Measurements from ENCODE around the gene C19orf44.

Gene C19orf44

DNA sequence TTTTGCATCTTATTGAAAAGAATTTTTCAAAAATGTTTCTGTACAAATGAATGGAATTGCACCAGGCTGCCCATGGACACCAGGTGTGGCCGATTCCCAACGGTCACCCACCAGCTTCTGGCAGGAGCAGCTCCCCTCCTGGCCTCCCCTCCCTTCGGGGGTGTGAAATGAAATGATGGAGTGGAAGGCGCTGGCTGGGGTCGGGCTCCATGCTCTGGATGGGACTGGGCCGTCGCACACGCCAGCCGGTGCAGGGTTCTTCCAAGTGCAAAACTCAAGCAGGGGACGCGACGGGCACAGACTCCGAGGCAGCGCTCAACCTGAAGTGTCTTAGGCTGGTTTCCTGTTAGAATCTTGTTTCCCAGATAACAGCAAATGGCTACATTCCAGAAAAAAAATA is 21.9 kb downstream of the C19orf44 start:
- DNase-seq (ENCODE audit: low read depth, low spot score), result no peak

DNA sequence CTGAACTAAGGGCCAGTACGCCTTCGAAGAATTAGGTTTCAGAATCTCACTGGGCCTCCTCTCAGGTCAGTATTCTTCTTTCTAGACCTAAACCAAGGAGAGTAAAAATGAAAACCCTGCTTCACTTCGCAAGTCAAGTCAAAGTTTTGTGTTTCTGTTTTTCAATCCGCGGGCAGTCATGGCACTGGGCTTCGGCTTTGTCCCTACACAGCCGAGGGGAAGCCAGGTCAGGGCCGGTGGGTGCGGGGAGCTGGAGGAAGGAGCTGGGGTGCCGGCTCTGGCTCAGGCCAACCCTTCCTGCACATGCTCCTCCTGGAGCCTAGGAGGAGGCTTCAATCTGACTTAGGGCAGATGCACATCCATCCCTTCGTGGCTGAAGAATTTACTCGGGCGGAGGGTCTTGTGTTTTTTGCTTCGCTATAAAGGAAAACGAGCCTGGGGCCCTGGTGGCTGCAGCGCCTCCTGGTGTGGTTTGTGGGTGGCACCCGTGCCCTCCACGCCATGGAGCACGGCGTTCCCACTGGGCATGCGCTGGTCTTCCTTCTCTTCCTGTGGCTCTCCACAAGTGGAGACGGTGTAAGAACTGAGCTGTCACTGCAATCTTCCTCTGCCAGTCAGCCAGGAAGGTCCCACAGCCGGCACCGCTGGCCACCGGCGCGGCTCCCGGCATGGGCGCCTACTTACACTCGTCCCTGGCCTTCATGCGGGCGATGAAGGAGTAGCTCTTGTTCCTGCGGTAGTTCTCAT is 22.5 kb downstream of the C19orf44 start:
- no peak for DNase-seq (ENCODE audit: low read depth, low spot score)

DNA sequence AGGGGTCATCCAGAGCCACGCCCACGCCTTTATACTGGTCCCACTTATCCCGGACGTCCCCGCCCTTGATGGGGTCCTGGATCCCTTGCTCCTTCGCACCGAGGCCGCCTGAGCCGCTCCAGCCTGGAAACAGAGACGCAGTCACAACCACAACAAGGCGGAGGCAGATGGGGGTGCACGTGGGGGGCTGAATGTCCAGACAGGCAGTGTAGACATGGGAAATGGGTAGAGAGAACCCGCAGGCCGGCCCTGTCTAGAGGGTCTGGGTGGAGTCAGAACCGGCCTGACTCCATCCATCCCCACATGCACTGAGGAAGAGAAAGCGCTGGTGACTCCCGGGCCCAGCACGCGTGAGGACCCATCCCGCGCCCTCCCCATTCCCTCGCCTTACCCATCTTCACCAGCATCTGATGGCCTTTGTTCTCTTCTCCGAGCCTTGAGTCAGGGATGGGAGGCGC is 23.1 kb downstream of the C19orf44 start:
- no peak for DNase-seq (ENCODE audit: low read depth, low spot score)

DNA sequence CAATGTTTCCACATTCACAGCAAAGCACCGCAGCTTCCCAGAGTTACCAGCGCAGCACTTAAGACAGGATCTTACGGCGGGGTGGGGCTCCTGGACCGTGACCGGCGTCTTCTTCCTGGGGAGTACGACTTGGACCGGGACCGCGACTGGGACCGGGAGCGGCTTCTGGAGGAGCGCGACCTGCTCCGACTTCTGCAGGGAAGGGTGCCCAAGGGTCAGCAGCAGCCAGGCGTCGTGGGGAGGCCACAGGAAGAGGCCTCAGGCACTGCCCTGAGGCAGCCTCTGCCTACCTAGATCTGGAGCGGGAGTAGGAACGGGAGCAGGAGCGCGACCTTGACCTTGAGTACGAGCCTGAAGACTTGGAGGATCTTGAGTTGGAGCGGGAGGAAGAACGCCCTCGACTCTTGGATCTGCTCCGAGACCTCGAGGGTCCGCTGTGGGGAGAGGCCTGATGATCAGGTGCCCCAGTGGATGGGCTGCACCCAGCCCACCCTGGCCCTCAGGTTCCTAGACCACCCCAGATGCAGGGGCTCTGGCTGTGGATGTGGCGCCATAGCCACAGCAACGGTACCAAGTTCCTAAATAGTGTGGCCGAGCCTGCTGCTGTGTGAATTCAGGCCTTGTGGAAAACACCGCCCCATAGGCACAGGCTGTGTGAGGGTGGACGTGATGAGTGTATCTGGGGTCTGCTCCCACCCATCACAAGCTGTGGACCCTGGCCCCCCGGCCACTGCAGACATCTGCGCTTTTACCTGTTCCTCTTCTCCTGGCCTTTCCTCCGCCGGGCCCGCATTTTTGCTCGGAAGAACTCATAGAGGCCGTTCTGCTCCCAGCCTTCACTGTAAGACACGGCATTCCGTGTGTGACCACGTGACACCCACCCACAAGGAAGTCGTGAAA is 24.1 kb downstream of the C19orf44 start:
- DNase-seq (ENCODE audit: low read depth, low spot score), result no peak

DNA sequence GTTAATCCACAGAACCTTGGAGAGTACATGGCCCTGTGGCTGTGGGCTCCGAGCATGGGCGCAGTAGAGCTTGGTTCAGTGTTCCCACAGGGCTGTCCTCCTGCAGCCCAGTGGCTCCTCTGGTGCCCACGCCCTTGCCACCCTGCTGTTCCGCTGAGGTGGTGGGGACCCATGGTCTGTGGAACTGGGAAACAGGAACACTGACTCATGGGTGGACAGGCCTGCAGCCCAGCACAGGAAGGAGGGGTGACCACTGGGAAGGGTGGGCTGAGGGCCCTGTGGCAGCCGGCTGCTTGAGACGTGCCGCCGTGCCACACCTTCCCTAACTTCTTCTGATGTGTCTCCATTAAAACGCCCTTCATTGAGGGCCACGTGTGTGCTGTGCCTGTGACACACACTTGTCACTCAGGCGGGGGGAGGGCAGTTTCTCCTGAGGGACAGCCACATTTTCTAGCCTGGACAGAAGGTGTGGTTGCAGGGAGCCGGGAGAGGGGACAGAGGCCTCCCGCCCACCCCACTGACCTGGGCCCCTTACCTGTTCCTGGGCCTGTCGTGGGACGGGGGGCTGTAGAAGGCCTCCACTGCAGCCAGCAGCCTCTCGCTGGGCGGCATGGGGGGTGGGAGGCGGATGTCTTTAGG is 24.9 kb downstream of the C19orf44 start:
- no peak for DNase-seq (ENCODE audit: low read depth, low spot score)

DNA sequence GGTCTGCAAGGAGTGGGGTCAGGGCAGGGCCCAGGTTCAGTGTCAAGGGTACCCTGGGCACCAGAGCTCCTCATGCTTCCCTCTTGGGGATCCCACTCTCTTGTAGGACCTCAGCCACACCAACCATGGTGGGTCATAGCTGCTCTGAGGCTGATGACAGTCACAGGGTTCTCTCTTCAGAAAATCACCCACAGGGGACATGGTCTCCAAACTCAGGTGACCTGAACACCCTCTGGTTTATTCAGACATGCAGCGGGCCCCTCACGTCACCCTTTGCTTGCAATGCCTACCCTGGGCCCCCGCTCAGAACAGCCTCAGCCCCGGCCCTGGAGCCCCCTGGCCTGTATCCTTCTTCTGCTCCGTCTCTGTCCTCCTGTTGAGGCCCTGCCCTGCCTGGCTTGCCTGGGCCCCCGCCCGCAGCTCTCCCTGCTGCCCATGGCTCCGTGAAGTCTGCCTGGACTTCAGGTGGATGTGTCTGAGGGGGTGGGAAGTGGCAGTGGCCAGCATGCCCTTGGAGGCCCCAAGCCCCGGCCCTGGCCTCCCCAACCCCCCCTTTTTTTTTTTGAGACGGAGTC is 25.6 kb downstream of the C19orf44 start:
- DNase-seq (ENCODE audit: low read depth, low spot score), result no peak

DNA sequence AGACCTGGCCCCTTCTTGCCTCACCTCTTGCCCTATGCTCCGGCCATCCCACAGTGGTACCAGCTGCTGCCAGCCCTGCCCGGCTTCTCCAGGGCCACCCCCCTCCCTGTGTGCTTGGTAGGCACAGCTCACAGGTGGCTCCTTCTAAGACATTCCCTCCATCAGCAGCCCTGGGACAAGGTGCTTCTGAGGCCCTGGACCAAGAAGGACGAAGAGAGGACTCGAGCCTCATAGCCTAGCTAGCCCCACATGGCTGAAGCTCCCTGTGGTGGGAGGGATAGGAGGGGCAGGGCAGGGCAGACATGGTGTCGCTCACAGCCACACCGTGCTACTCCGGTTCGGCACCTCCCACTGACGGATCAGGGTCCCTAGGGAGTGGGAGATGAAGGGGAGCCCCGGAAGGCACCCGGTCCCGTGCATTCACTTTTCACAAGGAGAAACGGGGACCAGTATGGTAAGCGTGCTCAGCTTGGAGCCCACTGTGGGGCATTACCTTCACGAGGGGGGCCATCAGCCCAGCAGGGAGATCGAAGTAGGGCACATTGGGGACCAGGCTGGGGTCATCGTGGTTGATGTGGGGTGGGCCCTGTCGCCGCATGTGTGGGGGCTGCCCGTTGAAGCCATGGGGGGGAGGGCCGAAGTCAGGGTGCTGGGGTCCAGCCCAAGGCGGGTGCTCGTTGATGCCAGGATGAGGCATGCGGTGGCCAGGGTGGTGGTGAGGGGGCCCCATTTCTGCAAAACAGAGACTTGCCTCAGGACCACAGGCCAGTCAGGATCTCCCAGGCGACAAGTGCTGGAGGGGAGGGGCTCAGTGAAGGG is 26.6 kb downstream of the C19orf44 start:
- no peak for DNase-seq (ENCODE audit: low read depth, low spot score)

DNA sequence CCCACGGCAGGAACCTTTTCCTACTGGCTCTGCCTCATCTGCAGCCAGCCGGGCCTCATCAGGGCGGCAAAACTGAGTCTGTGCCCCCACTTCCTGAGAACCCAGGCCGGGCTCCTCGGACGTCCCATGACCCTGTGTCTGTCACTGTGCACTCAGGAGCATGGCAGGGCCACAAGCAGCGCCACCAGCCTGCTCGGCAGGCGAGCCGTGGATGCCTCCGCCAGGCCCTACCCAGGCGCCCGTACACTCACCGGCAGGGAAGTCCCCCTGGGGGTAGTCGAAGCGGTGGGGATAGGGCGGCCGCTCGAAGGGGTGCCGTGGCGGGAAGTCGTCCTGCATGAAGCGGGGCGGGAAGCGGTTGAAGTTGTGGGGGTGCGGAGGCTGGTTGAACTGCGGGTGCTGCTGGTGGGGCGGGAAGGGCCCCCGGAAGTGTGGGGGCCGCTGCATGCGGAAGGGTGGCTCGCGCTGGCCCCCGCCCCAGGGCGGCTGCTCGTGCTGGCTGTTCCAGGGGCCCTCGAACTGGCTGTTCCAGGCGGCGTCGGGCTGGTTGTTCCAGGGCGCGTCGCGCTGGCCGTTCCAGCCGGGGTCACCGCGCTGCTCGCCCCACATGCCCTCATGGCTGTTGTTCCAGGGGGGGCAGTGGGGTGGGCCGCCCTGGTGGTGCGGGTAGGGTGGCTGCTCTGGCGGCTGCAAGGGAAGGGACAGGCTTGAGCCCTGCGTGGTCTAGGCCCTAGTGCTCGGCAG is 29.0 kb downstream of the C19orf44 start:
- no peak for DNase-seq (ENCODE audit: low read depth, low spot score)

DNA sequence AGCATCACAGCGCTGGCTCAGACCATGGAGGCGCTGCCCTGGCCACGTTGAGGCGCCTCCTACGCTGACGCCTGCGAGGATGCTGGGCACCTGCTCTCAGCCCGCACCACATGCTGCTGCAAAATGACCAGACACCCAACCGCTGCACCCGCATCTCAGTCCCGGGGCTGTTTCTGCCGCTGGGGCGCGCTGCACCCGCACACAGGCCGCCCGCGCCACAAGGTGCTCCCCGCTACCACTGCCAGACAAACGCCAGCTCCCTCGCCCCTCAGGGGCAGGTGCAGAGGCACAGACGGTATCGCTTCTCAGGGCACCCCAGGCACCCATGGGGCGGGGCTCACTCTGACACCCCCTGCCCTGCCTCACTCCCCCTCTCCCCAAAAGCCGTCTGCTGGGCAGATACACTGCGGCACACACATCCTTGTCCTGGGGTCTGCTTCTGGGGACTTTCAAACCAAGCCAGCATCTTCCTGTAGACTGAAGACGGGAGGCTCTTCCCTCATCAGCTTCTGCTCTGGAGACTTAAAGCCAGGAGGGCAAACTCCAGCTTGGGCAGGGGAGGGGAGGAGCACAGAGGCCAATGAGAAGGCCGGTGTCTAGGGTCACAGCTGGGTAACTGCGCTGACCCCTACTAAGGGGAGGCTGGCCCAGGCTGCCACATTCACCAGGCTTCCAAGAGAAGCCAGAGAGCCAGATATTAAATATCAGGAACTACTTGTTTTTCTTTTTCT is 29.7 kb downstream of the C19orf44 start:
- no peak for DNase-seq (ENCODE audit: low read depth, low spot score)

DNA sequence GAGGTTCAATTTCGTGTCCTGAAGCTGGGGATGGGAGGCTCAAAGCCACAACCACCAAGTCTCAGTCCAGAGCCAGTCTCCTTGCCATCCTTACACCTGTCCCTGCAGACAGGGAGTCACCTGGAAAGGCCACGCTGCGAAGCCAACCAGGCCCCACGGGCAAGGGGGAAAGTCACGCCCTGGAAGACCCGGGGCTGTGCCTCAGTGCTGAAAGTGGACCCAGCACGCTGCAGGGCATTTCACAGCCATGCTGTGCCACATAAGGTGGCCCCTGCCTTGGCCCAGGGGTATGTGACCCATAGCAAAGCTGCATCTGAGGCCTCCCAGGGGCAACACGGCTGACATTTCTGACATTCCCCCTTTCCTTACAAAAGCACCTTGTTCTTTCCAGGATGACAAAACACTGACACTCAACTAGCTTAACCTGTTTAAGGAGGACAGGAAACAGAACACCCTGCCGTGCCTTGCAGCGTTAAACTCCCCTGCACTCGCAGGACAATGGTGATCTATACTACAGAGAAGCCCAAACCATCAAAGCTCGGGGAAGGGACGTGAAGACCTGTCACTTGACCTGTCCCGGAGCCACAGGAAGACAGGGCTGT is 31.2 kb downstream of the C19orf44 start:
- no peak for DNase-seq (ENCODE audit: low read depth, low spot score)

DNA sequence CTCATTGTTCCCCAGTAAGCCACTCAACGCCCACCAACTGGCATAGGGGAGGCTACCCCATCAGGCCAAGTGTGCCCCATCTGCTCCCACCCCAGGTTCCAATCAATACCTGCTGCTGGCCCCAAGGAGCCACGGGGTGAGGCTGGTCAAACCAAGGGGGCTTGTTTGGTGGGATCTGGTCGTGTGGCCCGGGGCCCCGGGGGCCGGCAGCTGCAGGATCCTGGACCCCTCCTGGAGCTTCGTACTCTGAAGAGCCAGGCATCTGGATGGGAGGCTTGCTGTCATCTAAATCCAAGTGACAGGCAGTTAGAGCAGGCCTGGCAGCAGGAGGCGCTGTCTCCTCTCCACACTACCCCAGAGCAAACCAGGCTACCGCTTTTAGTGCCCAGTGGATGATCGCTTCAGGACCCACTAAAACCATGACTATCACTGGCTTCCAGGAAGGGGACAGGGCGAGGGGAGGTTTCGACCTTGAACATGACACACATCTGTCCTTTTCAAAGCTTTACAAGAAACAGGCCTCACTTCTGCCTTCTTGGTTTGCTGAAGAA is 31.9 kb downstream of the C19orf44 start:
- DNase-seq (ENCODE audit: low read depth, low spot score), result no peak

DNA sequence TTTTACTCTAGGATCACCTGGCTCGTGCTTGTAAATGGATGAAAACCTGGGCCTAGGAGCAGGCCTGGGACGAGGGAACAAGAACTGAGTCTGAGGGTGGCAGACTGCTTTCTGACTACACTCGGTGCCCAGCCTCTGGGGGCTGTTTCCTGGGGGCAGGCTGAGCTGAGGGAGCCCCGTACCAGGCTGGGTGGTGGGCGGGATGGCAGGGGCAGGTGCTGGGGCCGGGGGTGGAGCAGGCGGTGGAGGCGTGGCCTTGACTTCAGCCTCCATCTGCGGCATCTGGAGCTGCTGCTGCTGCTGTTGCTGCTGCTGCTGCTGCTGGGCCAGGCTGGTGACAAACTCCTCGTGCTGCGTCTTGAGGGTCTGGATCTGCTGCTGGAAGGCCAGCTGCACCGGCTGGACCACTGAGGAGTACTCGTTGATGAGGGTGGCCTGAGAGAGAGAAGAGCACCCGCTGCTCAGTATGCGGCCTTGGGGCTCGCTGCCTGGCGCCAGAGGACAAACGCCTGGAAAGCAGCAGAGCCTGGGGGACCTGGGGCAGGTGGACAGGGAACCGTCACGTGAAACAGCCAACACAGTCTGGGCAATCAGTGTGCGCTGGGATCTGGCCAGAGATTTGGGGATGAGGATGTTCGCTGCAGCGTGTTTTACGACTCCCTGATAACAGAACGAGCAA is 33.4 kb downstream of the C19orf44 start:
- no peak for DNase-seq (ENCODE audit: low read depth, low spot score)

DNA sequence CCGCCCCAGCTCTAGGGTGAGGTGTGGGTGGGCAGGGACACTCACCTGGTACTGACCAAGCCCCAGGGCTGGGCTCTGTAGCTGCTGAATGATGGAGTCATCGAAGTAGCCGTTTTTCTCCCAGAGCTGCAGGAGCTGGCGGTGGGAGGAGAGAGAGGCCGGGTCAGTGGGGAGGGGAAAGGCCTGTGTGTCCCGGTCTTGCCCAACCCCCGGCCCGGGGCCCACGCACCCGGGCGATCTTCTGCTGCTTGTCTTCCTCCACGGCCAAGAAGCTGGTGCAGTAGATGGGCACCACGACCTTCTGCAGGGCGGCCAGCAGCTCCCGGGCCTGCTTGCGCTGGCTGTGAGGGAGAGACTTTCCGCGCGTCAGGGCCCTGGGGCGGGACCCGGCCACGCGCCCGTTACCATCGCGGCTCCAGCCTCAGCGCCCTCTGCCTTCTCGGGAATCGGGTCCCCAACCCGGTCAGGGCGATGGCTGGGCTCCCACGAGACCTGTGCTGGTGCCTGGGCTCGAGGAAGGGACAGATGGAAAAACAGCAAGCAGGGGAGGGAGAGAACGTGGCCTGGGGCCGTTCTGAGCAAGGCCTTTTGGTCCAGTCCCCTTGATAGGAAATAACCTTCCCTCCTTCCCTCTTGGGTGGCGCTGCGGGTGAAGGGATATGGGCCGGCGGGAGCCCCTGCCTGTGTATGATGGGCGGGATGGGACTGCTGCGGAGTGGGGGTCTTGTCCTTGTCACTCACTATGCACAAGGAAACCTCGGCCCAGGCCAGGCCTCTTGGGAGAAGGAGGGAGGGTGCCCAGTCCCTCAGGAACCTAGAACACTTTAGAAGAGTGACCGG is 34.6 kb downstream of the C19orf44 start:
- no peak for DNase-seq (ENCODE audit: low read depth, low spot score)

DNA sequence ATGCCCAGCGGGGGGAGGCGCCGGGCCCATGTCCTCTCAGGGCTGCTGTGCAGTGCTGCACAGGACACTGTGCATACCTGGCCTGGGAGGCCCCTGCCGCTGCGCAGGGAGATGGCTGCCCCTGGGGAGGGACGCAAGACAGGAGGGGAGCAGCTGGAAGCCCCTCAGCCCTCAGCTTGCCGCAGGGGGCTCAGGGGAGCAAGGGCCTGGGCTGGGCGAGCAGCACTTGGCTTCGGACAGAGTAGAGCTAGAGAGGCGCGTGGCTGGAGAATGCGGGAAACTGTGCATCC is 35.1 kb downstream of the C19orf44 start:
- DNase-seq (ENCODE audit: low read depth, low spot score), result no peak

DNA sequence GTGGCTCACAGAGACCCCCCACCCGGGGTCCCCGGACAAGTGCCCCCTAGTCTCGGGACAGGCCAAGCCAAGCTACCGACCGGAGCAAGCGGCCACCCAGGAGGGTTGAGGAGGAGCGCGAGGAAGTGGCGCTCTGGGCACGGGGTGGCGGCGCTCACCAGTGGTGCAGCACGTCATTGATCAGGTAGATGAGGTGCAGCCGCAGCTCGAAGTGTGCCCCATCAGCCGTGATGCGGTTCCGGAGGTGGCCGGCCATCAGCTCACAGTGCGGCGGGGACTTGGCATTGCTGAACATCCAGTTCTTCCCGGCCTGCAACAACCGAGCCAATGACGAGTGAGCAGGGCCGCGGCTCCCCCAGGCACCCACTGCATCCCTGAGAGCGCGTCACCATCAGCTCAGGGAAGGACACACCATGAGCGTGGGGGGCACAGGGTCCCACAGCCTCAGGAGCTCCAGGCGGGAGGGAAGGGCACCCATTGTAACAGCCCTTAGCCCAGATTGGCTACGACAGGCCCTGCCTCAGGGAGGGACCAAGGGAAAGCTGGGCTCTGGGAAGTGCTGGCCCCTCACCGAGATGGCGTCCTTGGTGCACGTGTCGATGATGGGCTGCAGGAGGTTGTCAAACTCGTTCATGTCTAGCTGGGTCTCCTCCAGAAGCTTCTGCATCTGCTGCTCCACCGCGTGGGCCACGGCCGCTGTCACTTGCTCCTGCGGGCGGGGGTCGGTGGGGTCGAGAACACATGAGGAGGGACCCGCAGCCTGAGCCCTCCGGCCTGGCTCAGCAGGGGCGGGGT is 36.4 kb downstream of the C19orf44 start:
- no peak for DNase-seq (ENCODE audit: low read depth, low spot score)

DNA sequence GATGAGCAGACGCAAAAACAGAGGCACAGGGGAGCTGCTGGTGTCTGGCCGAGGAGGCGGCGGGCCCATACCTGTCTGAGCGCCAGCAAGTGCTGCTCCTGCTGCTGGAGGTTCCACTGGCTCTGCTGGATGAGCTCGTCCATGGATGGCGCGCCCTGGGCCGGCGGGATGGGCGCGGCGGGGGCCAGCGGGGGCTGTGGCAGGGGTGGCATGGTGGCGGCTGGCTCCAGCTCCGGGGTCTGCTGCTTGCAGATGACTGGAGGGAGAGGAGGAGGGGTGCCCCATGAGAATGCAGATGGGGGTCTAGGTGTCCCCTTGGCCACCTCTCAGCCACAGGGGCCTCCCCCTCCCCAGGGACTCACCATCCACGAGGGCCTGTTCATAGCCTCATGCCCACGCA is 39.2 kb downstream of the C19orf44 start:
- DNase-seq (ENCODE audit: low read depth, low spot score), result no peak

DNA sequence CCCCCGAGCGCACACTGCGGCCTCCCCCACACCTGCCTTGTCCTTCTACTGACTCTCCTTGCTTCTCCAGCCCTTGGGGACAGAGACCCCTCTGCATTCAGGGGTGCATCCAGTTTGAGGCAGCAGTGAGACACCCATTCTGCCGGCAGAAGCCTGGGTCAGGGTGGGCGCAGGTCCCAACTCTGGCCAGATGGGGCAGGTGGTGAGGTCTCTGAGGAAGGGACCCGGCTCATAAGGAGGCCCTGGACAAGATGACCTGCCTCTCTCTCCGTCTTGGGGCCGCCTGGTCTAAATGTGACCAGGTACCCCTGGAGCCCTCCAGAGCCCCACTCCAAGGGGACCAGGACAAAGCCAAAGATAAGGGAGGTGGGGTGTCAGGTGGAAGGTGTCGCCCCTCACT is 39.9 kb downstream of the C19orf44 start:
- DNase-seq (ENCODE audit: low read depth, low spot score), result no peak
